Measurements from ENCODE around the gene IFT25.
"Not testable (repeated sequence)": the region's sequence is repeated elsewhere in the genome, so short reads cannot be mapped to it uniquely, and the experiment has no call there.

Gene IFT25

DNA sequence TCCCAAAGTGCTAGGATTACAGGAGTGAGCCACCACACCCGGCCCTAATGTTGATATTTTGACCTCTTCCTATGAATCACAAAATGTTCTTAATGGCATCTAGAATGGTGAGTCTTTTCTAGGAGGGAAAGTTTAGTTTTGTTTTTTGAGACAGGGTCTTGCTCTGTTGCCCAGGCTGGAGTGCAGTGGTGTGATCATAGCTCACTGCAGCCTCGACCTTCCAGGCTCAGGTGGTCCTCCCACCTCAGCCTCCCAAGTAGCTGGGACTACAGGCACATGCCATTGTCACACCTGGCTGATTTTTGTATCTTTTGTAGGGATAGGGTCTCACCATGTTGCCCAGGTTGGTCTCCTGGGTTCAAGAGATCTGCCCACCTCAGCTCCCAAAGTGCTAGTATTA is 23.8 kb upstream of the IFT25 start:
- not testable (repeated sequence) for H3K4me1 ChIP-seq (ENCODE audit: insufficient read depth, low read length); H3K4me3 ChIP-seq (ENCODE audit: low read length); H3K9me3 ChIP-seq (ENCODE audit: low read length); H2AFZ ChIP-seq (ENCODE audit: low read depth, low read length); H3K27me3 ChIP-seq (ENCODE audit: insufficient read depth, low read length)
- peaks cover 57% of the 10 kb centered on the region for H3K36me3 ChIP-seq (ENCODE audit: insufficient read depth, low read length)

- no peaks in the 10 kb centered on the region for H3K27me3 ChIP-seq (ENCODE audit: insufficient read depth, low read length)
- peaks cover 67% of the 10 kb centered on the region for H3K36me3 ChIP-seq (ENCODE audit: insufficient read depth, low read length)
- no peak overlapping the region for H3K4me3 ChIP-seq (ENCODE audit: low read length)
- no peaks in the 10 kb centered on the region for H3K9me3 ChIP-seq (ENCODE audit: low read length)
- no peaks in the 10 kb centered on the region for H3K4me1 ChIP-seq (ENCODE audit: insufficient read depth, low read length)
- H2AFZ ChIP-seq (ENCODE audit: low read depth, low read length), result no peak overlapping the region
Observed at GRCh38 chr1:53968125-53968513, 22.6 kb upstream of the IFT25 start.

DNA sequence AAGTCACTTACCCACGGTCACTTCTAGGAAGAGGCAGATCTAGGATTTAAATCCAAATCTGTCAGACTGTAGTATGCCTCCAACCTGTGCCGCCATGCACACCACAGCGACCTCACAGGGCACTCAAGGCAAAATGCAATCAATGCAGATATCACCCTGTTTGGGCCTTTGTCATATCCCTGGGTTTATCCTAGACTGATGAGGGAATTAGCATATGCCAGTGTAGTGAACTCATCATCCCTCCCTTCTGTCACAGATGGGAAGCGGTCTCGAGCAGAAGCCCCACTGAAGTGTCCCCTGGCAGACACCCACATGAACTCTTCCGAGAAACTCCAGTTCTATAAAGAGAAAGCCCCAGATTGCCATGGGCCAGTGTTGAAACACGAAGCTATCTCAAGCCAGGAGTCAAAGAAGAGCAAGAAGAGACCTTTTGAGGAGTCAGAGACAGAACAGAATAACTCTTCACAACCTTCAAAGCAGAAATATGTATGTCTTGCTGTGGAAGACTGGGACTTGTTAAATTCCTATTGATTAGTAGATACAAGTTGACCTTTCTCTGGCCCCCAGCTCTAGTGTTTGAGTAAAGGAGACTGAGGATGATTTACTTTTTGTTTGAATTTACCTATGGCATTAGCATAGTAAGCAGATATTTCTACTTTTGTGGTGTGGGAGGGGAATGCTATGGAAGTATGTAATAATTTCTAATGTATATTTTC is 22.1 kb upstream of the IFT25 start:
- no peaks in the 10 kb centered on the region for H3K27me3 ChIP-seq (ENCODE audit: insufficient read depth, low read length)
- peaks cover 73% of the 10 kb centered on the region for H3K36me3 ChIP-seq (ENCODE audit: insufficient read depth, low read length)
- H3K9me3 ChIP-seq (ENCODE audit: low read length), result no peaks in the 10 kb centered on the region
- H2AFZ ChIP-seq (ENCODE audit: low read depth, low read length), result no peak overlapping the region
- no peaks in the 10 kb centered on the region for H3K4me1 ChIP-seq (ENCODE audit: insufficient read depth, low read length)
- no peak overlapping the region for H3K4me3 ChIP-seq (ENCODE audit: low read length)

GRCh38 chr1:53966794-53967193 is 21.3 kb upstream of the IFT25 start:
- Histone ChIP-seq H3K9me3 (ENCODE audit: low read length) (no peaks in the 10 kb centered on the region), H3K4me1 (ENCODE audit: insufficient read depth, low read length) (no peaks in the 10 kb centered on the region), H3K4me3 (ENCODE audit: low read length) (no peak overlapping the region), H3K36me3 (ENCODE audit: insufficient read depth, low read length) (peaks cover 79% of the 10 kb centered on the region), H2AFZ (ENCODE audit: low read depth, low read length) (no peak overlapping the region), H3K27me3 (ENCODE audit: insufficient read depth, low read length) (no peaks in the 10 kb centered on the region)

DNA sequence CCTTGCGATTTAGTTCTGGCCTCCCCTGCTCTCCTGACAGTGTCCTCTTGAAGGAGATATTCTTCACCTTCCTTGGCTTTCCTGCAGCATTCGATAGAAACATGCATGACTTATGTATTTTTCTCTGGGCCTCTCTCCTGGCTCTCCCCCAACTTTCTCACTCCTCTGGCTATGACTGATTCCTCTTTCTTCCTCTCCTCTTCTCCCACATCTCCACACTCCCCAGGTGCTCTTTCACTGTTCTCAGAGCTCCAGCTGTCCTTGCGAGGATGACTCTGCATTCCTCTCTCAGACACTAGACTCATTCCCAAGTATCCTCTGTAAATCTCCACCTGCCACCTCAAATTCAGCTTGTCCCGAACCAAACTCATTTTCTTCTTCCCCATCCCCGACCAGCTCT is 18.6 kb upstream of the IFT25 start:
- H3K9me3 ChIP-seq (ENCODE audit: low read length), result no peaks in the 10 kb centered on the region
- no peaks in the 10 kb centered on the region for H3K4me1 ChIP-seq (ENCODE audit: insufficient read depth, low read length)
- no peak overlapping the region for H3K4me3 ChIP-seq (ENCODE audit: low read length)
- H3K36me3 ChIP-seq (ENCODE audit: insufficient read depth, low read length), result peaks cover 82% of the 10 kb centered on the region
- H2AFZ ChIP-seq (ENCODE audit: low read depth, low read length), result no peak overlapping the region
- no peaks in the 10 kb centered on the region for H3K27me3 ChIP-seq (ENCODE audit: insufficient read depth, low read length)

DNA sequence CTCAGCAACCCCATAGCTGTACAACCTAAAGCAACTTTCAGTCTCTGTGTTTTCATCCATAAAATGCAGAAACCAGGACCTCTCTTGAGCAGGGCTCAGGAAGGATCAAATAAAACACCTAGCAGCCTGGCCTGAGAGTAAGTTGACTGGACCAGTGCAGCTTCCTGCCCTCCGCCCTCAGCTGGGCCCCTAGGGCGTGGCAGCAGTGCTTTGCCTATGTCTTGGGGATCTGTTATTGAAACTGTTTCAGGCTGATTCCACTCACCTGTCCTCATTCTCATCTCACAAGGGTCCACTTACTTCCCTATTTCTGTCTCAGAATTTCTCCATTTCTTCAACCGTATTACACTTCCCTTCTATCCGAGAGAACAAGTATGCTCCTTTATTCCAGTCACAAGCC is 18.0 kb upstream of the IFT25 start:
- H3K36me3 ChIP-seq (ENCODE audit: insufficient read depth, low read length), result peaks cover 81% of the 10 kb centered on the region
- no peak overlapping the region for H3K4me3 ChIP-seq (ENCODE audit: low read length)

GRCh38 chr1:53962395-53962794 is 16.9 kb upstream of the IFT25 start:
- Histone ChIP-seq H3K9me3 (ENCODE audit: low read length) (no peaks in the 10 kb centered on the region), H2AFZ (ENCODE audit: low read depth, low read length) (no peak overlapping the region), H3K4me3 (ENCODE audit: low read length) (no peak overlapping the region), H3K27me3 (ENCODE audit: insufficient read depth, low read length) (no peaks in the 10 kb centered on the region), H3K36me3 (ENCODE audit: insufficient read depth, low read length) (peaks cover 77% of the 10 kb centered on the region), H3K4me1 (ENCODE audit: insufficient read depth, low read length) (no peaks in the 10 kb centered on the region)

More for the DNA sequence above, 18.0 kb upstream of the IFT25 start:
- no peaks in the 10 kb centered on the region for H3K4me1 ChIP-seq (ENCODE audit: insufficient read depth, low read length)
- H3K9me3 ChIP-seq (ENCODE audit: low read length), result no peaks in the 10 kb centered on the region
- H3K27me3 ChIP-seq (ENCODE audit: insufficient read depth, low read length), result no peaks in the 10 kb centered on the region
- no peak overlapping the region for H2AFZ ChIP-seq (ENCODE audit: low read depth, low read length)

DNA sequence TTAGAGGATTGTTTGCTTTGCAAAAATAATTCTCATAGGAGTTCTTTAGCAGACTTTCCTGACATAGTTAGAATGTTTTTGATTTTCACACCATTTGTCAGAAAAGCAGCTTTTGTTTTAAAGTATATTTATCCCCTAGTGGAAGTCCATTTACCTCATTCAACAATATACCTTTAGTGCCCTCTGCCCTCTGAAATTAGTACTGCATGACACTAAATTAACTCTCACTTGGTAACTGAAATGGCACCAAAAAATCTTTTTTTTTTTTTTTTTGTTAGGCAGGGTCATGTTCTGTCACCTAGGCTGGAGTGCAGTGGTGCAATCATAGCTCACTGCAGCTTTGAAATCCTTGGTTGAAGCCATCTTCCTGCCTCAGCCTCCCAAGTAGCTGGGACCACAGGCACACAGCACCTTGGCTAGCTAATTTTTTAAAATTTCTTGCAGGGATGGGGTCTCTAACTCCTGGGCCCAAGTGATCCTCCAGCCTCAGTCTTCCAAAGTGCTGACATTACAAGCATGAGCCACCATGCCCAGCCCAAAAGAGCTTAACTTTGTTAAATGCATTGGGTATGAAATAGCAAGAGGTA is 14.3 kb upstream of the IFT25 start:
- Histone ChIP-seq H3K4me3 (ENCODE audit: low read length) (no peak overlapping the region), H3K27me3 (ENCODE audit: insufficient read depth, low read length) (no peaks in the 10 kb centered on the region), H3K4me1 (ENCODE audit: insufficient read depth, low read length) (no peaks in the 10 kb centered on the region), H2AFZ (ENCODE audit: low read depth, low read length) (no peak overlapping the region), H3K9me3 (ENCODE audit: low read length) (no peaks in the 10 kb centered on the region), H3K36me3 (ENCODE audit: insufficient read depth, low read length) (peaks cover 73% of the 10 kb centered on the region)

DNA sequence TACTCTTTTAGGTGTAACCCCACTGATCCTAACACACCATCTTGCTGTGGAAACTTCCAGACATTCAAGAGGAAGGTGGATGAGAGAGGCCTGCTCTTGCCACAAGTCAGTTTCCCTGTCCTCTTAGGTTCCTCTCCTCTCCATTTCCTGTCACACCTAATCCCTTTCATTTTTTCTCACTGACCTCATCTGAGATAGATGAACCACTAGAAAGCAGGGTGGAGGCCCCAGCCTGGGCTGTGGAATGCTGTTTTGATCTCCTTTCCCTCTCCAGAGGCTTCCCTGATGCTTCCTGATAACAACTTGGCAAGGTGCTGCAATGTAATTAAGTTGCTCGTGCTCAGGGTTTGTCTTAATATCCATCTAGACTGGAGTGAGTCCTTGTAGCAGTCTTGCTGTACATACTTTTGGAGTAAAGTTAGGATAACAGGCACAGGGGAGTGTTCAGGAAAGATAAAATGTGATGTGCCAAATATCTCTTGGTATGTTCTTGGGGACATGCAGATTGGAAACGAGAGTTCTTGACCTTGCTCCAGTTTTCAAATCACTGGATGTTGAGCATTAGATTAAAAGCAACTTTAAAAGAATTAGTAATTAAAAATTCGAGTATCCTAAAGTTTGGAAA is 11.8 kb upstream of the IFT25 start:
- H3K27me3 ChIP-seq (ENCODE audit: insufficient read depth, low read length), result no peaks in the 10 kb centered on the region
- peaks cover 69% of the 10 kb centered on the region for H3K36me3 ChIP-seq (ENCODE audit: insufficient read depth, low read length)
- H3K9me3 ChIP-seq (ENCODE audit: low read length), result no peaks in the 10 kb centered on the region
- H2AFZ ChIP-seq (ENCODE audit: low read depth, low read length), result no peak overlapping the region
- H3K4me3 ChIP-seq (ENCODE audit: low read length), result no peak overlapping the region
- no peaks in the 10 kb centered on the region for H3K4me1 ChIP-seq (ENCODE audit: insufficient read depth, low read length)

DNA sequence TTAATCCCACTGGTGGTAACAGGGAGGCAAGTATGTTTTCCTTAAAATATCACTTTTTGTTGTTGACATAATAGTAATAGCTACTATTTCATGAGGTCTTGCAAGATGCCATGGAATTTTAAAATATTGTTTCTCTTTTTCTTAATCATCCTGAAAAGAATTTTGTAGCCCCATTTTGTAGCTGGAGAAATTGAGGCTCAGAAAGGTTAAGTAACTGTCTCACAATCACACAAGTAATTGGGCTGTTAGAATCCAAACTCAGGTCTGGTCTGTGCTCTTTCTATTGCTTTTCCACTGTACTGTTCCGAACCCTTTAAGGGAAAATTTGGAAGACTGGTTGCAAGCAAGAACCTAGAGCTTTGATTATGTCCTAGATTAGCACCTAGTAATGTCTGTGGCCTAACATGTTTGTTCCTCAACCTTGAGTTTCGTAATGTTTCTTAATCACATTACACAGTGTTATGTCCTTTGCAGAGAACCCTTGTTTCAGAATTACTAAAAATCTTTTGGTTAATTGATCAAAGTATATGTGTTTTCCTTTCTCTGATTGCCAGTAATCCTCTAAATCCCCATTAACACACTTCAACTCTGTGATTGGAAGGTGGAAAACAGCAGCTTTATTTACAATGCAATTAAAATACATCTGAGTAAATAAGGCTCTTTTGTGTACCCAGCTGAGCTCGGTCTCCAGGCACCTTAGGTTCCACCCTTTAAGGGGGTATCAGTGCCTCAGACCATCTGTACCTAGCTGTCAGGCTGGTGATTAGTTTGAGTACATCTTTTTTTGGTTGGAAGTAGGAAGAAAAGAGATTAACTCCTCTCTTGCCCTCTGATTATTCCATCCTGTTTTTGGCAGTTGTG is 11.0 kb upstream of the IFT25 start:
- Histone ChIP-seq H3K27me3 (ENCODE audit: insufficient read depth, low read length) (no peaks in the 10 kb centered on the region), H2AFZ (ENCODE audit: low read depth, low read length) (no peak overlapping the region), H3K9me3 (ENCODE audit: low read length) (no peaks in the 10 kb centered on the region), H3K4me1 (ENCODE audit: insufficient read depth, low read length) (no peaks in the 10 kb centered on the region), H3K36me3 (ENCODE audit: insufficient read depth, low read length) (peaks cover 67% of the 10 kb centered on the region), H3K4me3 (ENCODE audit: low read length) (no peak overlapping the region)

- Histone ChIP-seq H3K4me3 (ENCODE audit: low read length) (no peak overlapping the region), H3K4me1 (ENCODE audit: insufficient read depth, low read length) (peaks cover 12% of the 10 kb centered on the region), H3K9me3 (ENCODE audit: low read length) (no peaks in the 10 kb centered on the region), H3K36me3 (ENCODE audit: insufficient read depth, low read length) (peaks cover 48% of the 10 kb centered on the region), H3K27me3 (ENCODE audit: insufficient read depth, low read length) (no peaks in the 10 kb centered on the region), H2AFZ (ENCODE audit: low read depth, low read length) (no peak overlapping the region)
Observed at GRCh38 chr1:53954128-53954527, 8.6 kb upstream of the IFT25 start.

DNA sequence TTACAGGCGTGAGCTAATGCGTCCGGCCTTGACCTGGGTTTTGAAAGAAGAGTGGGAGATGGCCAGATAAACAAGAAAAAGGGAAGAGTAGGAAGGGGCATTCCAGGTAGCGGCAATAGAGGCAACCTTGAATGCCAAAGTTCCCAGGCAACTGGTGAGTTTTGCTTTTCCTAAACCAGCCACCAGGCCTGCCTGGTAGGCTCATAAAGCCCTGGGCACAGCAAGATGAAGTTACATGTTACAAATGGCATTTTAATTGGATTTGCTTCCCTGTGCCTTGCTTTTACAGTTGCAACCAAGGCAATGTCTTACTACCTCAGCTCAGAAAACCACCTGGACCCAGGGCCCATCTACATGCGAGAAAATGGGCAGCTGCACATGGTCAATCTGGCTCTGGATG is 6.2 kb upstream of the IFT25 start:
- Histone ChIP-seq H3K4me1 (ENCODE audit: insufficient read depth, low read length) (peaks cover 22% of the 10 kb centered on the region), H3K4me3 (ENCODE audit: low read length) (no peak overlapping the region), H3K9me3 (ENCODE audit: low read length) (no peaks in the 10 kb centered on the region), H2AFZ (ENCODE audit: low read depth, low read length) (no peak overlapping the region), H3K27me3 (ENCODE audit: insufficient read depth, low read length) (no peaks in the 10 kb centered on the region), H3K36me3 (ENCODE audit: insufficient read depth, low read length) (peaks cover 33% of the 10 kb centered on the region)
